Measurements from ENCODE around the gene PPFIBP1.

DNA sequence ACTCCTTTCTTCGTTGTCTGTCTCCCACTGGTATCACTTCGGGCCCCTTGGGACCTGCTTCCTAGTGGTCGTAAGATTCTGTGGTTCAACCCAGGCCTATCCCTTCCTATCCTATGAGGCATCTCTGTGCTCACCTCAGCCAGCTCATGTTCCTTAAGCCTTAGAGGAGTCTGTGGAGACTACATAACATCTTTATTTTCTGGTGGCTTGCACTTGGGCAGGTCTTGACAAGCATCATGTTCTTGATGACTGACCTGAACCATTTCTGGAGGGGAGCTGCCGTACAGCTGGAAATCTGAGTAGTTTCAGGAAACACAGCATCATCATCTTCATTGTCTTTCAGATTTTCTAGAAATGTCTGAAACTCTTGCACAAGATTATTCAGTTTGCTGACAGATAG, 69.3 kb downstream of the PPFIBP1 start:
- no peak for TF ChIP-seq CTCF (IDR thresholded peaks at IDR 0.05; ENCODE audit: low read depth, low read length)
- TF ChIP-seq EZH2phosphoT487 (IDR thresholded peaks at IDR 0.05; ENCODE audit: low read depth) = no peak

All from OCI-LY3 (cell line).